Prostate gland (tissue), 2 donors: ENCODE measurements around the gene KRT12. TPM values are rescaled to one million over a fixed set of nuclear protein-coding genes. Genes with fewer than 3 reads are reported as not detected.

ENCODE experiments used
- DNase-seq: peaks from one replicate; pipeline ENCODE4 v3.0.0-alpha.2; 2019; ENCODE audit warnings: low spot score
- H3K27ac ChIP-seq, 2 donors: fragments of 200-600 bp; sonication (generic); 2 replicates each; pipeline ENCODE4 v1.5.1; 2017 to 2019
- H3K27me3 ChIP-seq: fragments of 200-600 bp; sonication (generic); replicated peaks from 2 replicates; pipeline ENCODE4 v1.5.1; 2019; ENCODE audit not compliant: insufficient read depth
- H3K36me3 ChIP-seq, 2 donors: fragments of 200-600 bp; sonication (generic); 1 replicate in 1 of 2; 2 replicates in 1 of 2; pipeline versions ENCODE4 v1.5.1 to v1.8.1; 2017 to 2019
- H3K4me1 ChIP-seq: fragments of 200-600 bp; sonication (generic); replicated peaks from 2 replicates; pipeline ENCODE4 v1.5.1; 2019
- H3K4me3 ChIP-seq, 2 donors: fragments of 200-600 bp; sonication (generic); 2 replicates each; pipeline ENCODE4 v1.5.1; 2017 to 2019
- H3K9me3 ChIP-seq: fragments of 200-600 bp; sonication (generic); 2 replicates; pipeline ENCODE4 v1.5.1; 2017
- POLR2A ChIP-seq: fragments of 450-650 bp; IDR thresholded peaks from one replicate; pipeline ENCODE4 v1.6.1; 2016; ENCODE audit warnings: antibody characterized with exemption, mild to moderate bottlenecking
- POLR2AphosphoS5 ChIP-seq: sonication (generic); formaldehyde crosslinking; IDR thresholded peaks from one replicate; pipeline ENCODE4 v1.6.1; 2017; ENCODE audit warnings: antibody characterized with exemption
- WGBS: methylation state at CpG from one replicate; pipeline ENCODE4 v1.1.5; 2018; 5-methylcytosine and 5-hydroxymethylcytosine counted together
- intact Hi-C: fragments of 100-400 bp; cut with DNase I; formaldehyde crosslinking; loops from one replicate; pipeline ENCODE4 v1.14.2; 2022
- total RNA-seq, 2 donors: library from RNA; depleted of rRNA; stranded (reverse); fragments of >200 nt; gene quantifications; one replicate each; pipeline ENCODE4 v1.1.0, GENCODE V29; 2016
- TF ChIP-seq, protein P1 (sequence below), 4 experiments: fragments of 200-600 bp in 2 of 4; fragments of 450-650 bp in 2 of 4; sonication (generic) in 2 of 4; IDR thresholded peaks; 1 replicate in 3 of 4; 2 replicates in 1 of 4; pipeline ENCODE4 v1.5.1; 2016 to 2019; ENCODE audit warnings: antibody characterized with exemption in 4 of 4, mild to moderate bottlenecking in 2 of 4, moderate library complexity in 2 of 4

Gene KRT12
- total RNA-seq, 2 donors from 2014 or later: not detected

DNA sequence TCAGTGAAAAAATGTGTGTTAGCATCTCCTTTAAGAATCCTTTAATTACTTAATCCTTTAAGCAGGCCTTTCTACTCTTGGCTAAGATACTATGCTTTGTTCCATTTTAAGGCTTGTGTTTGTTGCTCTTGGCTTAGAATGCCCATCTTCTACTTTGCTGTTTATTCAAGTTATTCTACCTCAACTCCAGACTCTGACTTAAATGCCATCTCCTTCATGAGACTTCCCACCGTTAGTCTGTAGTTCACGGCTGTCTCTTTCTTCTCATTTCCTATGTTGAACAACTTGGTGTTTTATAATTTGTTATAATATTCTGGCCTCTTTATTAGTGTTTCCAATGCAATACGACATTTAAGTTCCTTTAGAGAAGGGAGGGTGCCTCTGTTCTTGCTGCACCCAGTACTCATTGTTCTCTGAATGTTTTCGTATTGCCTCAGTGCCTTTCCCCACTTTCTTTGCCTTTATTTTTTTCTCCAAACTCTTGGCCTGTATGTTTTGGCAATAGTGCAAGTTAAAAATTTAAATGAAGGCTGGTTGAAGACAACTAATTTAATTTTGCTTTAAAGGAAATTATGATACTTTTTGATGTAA lies 38.5 kb downstream of the KRT12 start:
- Histone ChIP-seq H3K4me1 (no peaks in the 10 kb centered on the region), H3K27me3 (no peaks in the 10 kb centered on the region), H3K27ac (peak overlapping the region; percentile 61 to 74), H3K36me3 (no peaks in the 10 kb centered on the region), H3K4me3 (no peak overlapping the region), H3K9me3 (no peaks in the 10 kb centered on the region)
- DNase-seq: no peak
- peak; percentile 71 for TF ChIP-seq POLR2AphosphoS5
- TF ChIP-seq, protein P1, sequence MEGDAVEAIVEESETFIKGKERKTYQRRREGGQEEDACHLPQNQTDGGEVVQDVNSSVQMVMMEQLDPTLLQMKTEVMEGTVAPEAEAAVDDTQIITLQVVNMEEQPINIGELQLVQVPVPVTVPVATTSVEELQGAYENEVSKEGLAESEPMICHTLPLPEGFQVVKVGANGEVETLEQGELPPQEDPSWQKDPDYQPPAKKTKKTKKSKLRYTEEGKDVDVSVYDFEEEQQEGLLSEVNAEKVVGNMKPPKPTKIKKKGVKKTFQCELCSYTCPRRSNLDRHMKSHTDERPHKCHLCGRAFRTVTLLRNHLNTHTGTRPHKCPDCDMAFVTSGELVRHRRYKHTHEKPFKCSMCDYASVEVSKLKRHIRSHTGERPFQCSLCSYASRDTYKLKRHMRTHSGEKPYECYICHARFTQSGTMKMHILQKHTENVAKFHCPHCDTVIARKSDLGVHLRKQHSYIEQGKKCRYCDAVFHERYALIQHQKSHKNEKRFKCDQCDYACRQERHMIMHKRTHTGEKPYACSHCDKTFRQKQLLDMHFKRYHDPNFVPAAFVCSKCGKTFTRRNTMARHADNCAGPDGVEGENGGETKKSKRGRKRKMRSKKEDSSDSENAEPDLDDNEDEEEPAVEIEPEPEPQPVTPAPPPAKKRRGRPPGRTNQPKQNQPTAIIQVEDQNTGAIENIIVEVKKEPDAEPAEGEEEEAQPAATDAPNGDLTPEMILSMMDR (IDR thresholded peaks at IDR 0.05): no peak
- intact Hi-C loops: no loop called here
- 37% methylated on average over 4 of the region's 4 CpGs for WGBS

DNA sequence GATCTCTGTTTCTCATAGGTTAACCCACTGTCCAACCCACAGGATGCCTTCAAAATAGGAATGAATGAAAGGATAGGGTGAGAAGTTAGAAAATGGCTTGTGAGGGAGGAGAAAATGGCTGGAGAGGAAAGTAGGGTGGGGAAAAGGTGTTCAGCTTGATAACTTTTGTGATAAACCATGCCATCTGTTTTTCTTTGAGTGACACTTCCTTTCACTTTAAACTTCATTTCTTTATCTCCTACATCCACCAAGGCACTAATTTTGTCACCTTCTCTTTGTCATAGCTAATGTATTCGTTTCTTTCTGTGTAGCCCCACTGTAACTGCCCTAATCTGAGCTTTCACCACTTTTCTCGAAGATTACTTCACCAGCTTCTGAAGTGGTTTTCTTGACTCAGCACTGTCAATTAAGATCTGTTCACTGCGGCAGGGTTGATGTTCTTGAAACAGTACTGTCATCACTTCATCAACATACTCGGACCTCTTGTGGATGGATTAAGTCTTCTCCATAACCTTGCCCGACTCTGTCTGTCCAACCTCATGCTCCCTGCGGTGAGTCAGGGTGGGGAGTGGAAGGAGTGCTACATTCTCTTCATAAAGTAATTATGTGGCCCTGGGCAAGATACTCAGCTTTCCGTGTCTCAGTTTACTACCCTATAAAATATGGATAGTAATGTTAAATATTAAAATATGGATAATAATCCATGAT lies 39.1 kb downstream of the KRT12 start:
- H3K27ac ChIP-seq: peak overlapping the region; percentile 61 to 74
- no peaks in the 10 kb centered on the region for H3K27me3 ChIP-seq
- no peaks in the 10 kb centered on the region for H3K9me3 ChIP-seq
- H3K36me3 ChIP-seq: no peaks in the 10 kb centered on the region
- no peak overlapping the region for H3K4me3 ChIP-seq
- no peaks in the 10 kb centered on the region for H3K4me1 ChIP-seq
- intact Hi-C loops: no loop called here
- WGBS: 63% methylated on average over 7 of the region's 7 CpGs
- no peak for DNase-seq
- TF ChIP-seq POLR2A (no peak), POLR2AphosphoS5 (no peak)
- TF ChIP-seq, protein P1 (IDR thresholded peaks at IDR 0.05): no peak

DNA sequence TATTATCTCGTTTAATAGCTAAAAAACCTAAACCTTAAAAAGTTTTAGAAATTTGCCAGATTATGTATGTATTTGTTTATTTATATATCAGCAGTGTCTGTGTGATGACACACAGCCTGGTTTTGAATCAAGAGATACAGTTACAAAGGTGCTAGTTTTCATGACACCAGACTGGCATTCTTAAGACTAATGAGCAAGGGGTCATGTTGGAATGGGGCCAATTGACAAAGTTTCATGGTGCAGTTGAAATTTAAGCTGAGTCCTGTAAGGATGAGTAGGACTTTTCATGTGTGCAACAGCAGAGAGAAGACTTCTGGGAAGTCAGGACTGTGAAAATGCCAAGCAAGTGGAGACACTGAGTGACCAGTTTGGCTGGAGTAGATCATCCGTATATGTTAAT lies 41.4 kb downstream of the KRT12 start:
- intact Hi-C loops: no loop called here
- no peaks in the 10 kb centered on the region for H3K27me3 ChIP-seq
- 70% methylated on average over 2 of the region's 2 CpGs for WGBS
- no peak overlapping the region for H3K27ac ChIP-seq
- H3K4me3 ChIP-seq: no peak overlapping the region
- no peaks in the 10 kb centered on the region for H3K9me3 ChIP-seq
- DNase-seq: no peak
- H3K36me3 ChIP-seq: no peaks in the 10 kb centered on the region
- TF ChIP-seq, protein P1 (IDR thresholded peaks at IDR 0.05): no peak
- TF ChIP-seq POLR2A (no peak), POLR2AphosphoS5 (no peak)
- H3K4me1 ChIP-seq: no peaks in the 10 kb centered on the region

DNA sequence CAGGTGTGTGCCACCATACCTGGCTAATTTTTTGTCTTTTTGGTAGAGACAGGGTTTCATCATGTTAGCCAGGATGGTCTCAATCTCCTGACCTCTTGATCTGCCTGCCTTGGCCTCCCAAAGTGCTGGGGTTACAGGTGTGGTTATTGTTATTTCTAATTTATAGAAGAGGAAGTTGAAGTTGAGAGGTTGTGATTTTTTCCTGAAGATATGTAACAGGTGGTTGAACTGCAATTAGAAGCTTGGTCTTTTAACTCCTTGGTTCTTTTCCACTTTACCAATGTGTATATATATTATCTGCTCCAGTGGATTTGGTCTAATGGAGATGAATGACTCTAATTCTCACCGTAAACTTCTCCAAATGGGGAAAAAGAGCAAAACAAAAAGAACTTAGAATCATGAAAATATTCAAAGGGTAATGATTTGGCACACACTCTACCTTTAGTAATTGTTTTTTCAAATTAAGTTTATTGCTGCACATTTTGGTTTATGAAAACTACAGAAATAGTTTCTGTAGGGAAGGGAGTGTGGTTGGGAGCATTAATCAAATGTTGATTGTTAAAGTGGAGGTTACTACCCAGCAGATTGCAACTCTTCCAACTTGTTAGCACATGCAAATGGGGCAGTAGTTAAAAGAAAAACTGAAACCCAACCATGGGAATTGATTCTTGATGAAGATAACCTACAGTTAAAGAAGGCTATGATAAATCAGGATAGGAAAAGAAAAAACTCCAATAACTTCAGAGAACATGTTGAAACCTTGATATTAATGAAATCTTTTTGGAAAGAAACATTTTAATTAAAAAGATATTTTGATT lies 42.8 kb downstream of the KRT12 start:
- H3K27me3 ChIP-seq: no peaks in the 10 kb centered on the region
- intact Hi-C loops: no loop called here
- no peaks in the 10 kb centered on the region for H3K36me3 ChIP-seq
- H3K9me3 ChIP-seq: no peaks in the 10 kb centered on the region
- WGBS: 82% methylated on average over 1 of the region's 1 CpG
- DNase-seq: no peak
- no peak overlapping the region for H3K27ac ChIP-seq
- TF ChIP-seq POLR2AphosphoS5: no peak
- TF ChIP-seq, protein P1 (IDR thresholded peaks at IDR 0.05): no peak
- TF ChIP-seq POLR2A: no peak
- H3K4me1 ChIP-seq: no peaks in the 10 kb centered on the region
- H3K4me3 ChIP-seq: no peak overlapping the region
